HepG2 (cell line): ENCODE data around the gene IMP3. TPM values are rescaled to one million over a fixed set of nuclear protein-coding genes. Genes with fewer than 3 reads are reported as not detected.

Experiments used
- ATF1 ChIP-seq: IDR thresholded peaks from 2 replicates; pipeline ENCODE4 v1.6.1; 2016; ENCODE audit warnings: mild to moderate bottlenecking, control low read depth
- CREB1 ChIP-seq, 2 experiments: fragments of 450-650 bp in 1 of 2; IDR thresholded peaks; 2 replicates each; pipeline ENCODE4 v1.6.1; 2016 to 2017; ENCODE audit warnings: control low read depth in 1 of 2, mild to moderate bottlenecking in 1 of 2, missing compliant biosample characterization in 1 of 2, missing genetic modification characterization in 1 of 2
- KLF11 ChIP-seq: IDR thresholded peaks from 2 replicates; pipeline ENCODE4 v1.6.1; 2016; ENCODE audit warnings: missing compliant biosample characterization
- KLF6 ChIP-seq: IDR thresholded peaks from 2 replicates; pipeline ENCODE4 v1.8.0; 2016; ENCODE audit warnings: missing biosample characterization, missing genetic modification reagents
- NCOA1 ChIP-seq: sonication (generic); formaldehyde crosslinking; IDR thresholded peaks from 2 replicates; pipeline ENCODE4 v1.9.0; 2021; ENCODE audit warnings: missing genetic modification reagents
- NCOR1 ChIP-seq: fragments of 200-600 bp; sonication (generic); IDR thresholded peaks from 2 replicates; pipeline ENCODE4 v1.7.0; 2017; ENCODE audit warnings: antibody characterized with exemption, low read length, borderline replicate concordance
- SCMH1 ChIP-seq: sonication (generic); formaldehyde crosslinking; IDR thresholded peaks from 2 replicates; pipeline ENCODE4 v1.9.0; 2021; ENCODE audit warnings: missing genetic modification reagents, mild to moderate bottlenecking, borderline replicate concordance
- SMYD3 ChIP-seq: sonication (generic); formaldehyde crosslinking; IDR thresholded peaks from 2 replicates; pipeline ENCODE4 v1.8.1; 2023; ENCODE audit warnings: mild to moderate bottlenecking, missing genetic modification reagents
- TAF1 ChIP-seq: sonication (generic); formaldehyde crosslinking; IDR thresholded peaks from 2 replicates; pipeline ENCODE4 v1.4.0; 2020; ENCODE audit warnings: missing genetic modification reagents
- ZFP82 ChIP-seq: sonication (generic); formaldehyde crosslinking; IDR thresholded peaks from 2 replicates; pipeline ENCODE4 v1.5.1; 2020; ENCODE audit warnings: mild to moderate bottlenecking, missing genetic modification reagents, borderline replicate concordance
- ZNF614 ChIP-seq: IDR thresholded peaks from 2 replicates; pipeline ENCODE4 v1.6.1; 2018; ENCODE audit warnings: missing biosample characterization, missing genetic modification reagents, inconsistent platforms, borderline replicate concordance
- ZNF766 ChIP-seq: sonication (generic); formaldehyde crosslinking; IDR thresholded peaks from 2 replicates; pipeline ENCODE4 v1.5.0; 2020; ENCODE audit warnings: missing genetic modification reagents, borderline replicate concordance
- ZSCAN20 ChIP-seq: sonication (generic); formaldehyde crosslinking; IDR thresholded peaks from 2 replicates; pipeline ENCODE4 v1.4.0; 2020; ENCODE audit warnings: missing genetic modification reagents, mild to moderate bottlenecking, borderline replicate concordance
- polyA plus RNA-seq, 8 experiments: library from polyadenylated mRNA; depleted of rRNA in 3 of 8; stranded (reverse) in 7 of 8; unstranded in 1 of 8; fragments of >200 nt; fragmentation: Illumina TruSeq in 4 of 8; extraction: Trizol in 4 of 8; gene quantifications; 2 replicates each; pipeline versions ENCODE4 v1.2.1 to v1.2.3, GENCODE V29; 2011 to 2016; ENCODE audit warnings: low read depth in 4 of 8, missing spikeins in 1 of 8, mixed read lengths in 1 of 8; ENCODE audit not compliant: insufficient read depth in 1 of 8
- total RNA-seq, 5 experiments: library from RNA; depleted of rRNA; stranded (reverse); fragments of >200 nt; fragmentation: Illumina TruSeq; extraction: Trizol; gene quantifications; 2 replicates each; pipeline ENCODE4 v1.2.3, GENCODE V29; 2016; ENCODE audit warnings: low read depth in 1 of 5
- TF ChIP-seq, protein P1 (sequence below): sonication (generic); formaldehyde crosslinking; IDR thresholded peaks from 2 replicates; pipeline ENCODE4 v1.4.0; 2020; ENCODE audit warnings: mild to moderate bottlenecking, missing genetic modification reagents, borderline replicate concordance
- TF ChIP-seq, protein P2 (sequence below): sonication (generic); formaldehyde crosslinking; IDR thresholded peaks from 2 replicates; pipeline ENCODE4 v1.4.0; 2020; ENCODE audit warnings: mild to moderate bottlenecking, missing genetic modification reagents
- TF ChIP-seq, protein P3 (sequence below): sonication (generic); formaldehyde crosslinking; IDR thresholded peaks from 2 replicates; pipeline ENCODE4 v1.5.1; 2020; ENCODE audit warnings: missing genetic modification reagents, mild to moderate bottlenecking, borderline replicate concordance
- TF ChIP-seq, protein P4 (sequence below): sonication (generic); formaldehyde crosslinking; IDR thresholded peaks from 2 replicates; pipeline ENCODE4 v1.4.0; 2020; ENCODE audit warnings: missing genetic modification reagents
- TF ChIP-seq, protein P5 (sequence below): sonication (generic); formaldehyde crosslinking; IDR thresholded peaks from 2 replicates; pipeline ENCODE4 v1.4.0; 2020; ENCODE audit warnings: missing genetic modification reagents

The IMP3 gene
- total and polyA plus RNA-seq, 2 of the 13 experiments (the other 11 are each of a cell fraction or from before 2014, with no cell fraction given), result 38.3 to 143 TPM

DNA sequence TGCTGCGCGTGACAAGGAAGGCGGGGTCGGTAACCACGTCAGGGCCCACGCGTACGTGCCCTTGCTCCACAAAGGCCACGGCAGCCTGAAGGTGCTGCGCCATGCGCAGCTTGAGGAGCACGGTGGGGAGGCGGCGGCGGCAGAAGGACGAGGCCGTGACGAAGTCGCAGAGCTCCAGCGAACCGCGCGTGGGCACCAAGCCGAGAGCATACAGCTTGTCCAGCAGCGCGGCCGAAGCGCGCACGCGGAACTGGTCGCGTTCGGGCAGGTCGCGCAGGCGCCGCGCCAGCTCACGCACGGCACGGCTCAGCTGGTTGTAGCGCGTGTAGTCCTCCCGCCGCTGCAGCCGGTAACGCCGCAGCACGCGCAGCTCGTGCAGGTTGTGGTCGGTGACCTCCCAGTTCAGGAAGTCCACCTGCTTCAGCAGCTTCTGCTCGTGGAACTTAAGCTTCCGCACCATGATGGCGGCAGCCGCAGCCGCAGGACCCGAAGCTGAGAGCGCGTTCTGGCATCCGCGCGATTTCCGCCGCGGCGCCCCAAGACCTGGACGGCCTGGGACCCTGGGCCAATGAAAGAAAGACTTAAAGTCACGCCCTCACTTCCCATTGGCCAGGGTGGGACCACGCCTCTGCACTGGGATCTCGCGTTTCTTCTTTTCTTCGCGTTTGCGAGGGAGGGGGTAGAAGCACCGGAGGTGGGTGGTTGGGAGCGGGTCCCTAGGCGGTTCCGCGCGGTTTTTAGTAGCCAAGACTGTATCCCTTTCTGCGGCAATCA lies at the start of gene IMP3 (continued):
- TF ChIP-seq, protein P1, sequence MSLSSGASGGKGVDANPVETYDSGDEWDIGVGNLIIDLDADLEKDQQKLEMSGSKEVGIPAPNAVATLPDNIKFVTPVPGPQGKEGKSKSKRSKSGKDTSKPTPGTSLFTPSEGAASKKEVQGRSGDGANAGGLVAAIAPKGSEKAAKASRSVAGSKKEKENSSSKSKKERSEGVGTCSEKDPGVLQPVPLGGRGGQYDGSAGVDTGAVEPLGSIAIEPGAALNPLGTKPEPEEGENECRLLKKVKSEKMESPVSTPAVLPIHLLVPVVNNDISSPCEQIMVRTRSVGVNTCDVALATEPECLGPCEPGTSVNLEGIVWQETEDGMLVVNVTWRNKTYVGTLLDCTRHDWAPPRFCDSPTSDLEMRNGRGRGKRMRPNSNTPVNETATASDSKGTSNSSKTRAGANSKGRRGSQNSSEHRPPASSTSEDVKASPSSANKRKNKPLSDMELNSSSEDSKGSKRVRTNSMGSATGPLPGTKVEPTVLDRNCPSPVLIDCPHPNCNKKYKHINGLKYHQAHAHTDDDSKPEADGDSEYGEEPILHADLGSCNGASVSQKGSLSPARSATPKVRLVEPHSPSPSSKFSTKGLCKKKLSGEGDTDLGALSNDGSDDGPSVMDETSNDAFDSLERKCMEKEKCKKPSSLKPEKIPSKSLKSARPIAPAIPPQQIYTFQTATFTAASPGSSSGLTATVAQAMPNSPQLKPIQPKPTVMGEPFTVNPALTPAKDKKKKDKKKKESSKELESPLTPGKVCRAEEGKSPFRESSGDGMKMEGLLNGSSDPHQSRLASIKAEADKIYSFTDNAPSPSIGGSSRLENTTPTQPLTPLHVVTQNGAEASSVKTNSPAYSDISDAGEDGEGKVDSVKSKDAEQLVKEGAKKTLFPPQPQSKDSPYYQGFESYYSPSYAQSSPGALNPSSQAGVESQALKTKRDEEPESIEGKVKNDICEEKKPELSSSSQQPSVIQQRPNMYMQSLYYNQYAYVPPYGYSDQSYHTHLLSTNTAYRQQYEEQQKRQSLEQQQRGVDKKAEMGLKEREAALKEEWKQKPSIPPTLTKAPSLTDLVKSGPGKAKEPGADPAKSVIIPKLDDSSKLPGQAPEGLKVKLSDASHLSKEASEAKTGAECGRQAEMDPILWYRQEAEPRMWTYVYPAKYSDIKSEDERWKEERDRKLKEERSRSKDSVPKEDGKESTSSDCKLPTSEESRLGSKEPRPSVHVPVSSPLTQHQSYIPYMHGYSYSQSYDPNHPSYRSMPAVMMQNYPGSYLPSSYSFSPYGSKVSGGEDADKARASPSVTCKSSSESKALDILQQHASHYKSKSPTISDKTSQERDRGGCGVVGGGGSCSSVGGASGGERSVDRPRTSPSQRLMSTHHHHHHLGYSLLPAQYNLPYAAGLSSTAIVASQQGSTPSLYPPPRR (CRISPR knock-in tag), result peak; percentile 84
- TF ChIP-seq SMYD3 (CRISPR knock-in tag) (peak; percentile 97), ZSCAN20 (CRISPR knock-in tag) (no peak), ATF1 (CRISPR knock-in tag) (peak; percentile 57; the same call in 1 of the 2 replicates), NCOR1 (peak; percentile 42; the same call in 1 of the 2 replicates), ZNF766 (CRISPR knock-in tag) (peak; percentile 86; the same call in 1 of the 2 replicates), SCMH1 (CRISPR knock-in tag) (no peak), KLF6 (CRISPR knock-in tag) (peak; percentile 87), KLF11 (CRISPR knock-in tag) (peak; percentile 94; the same call in 1 of the 2 replicates), TAF1 (peak; percentile 99), ZNF614 (CRISPR knock-in tag) (peak; percentile 60; the same call in 1 of the 2 replicates), ZFP82 (CRISPR knock-in tag) (peak; percentile 87; the same call in 1 of the 2 replicates), CREB1 (IDR thresholded peaks at IDR 0.05) (peak; percentile 64), CREB1 (CRISPR knock-in tag; IDR thresholded peaks at IDR 0.05) (no peak; the same call in 1 of the 2 replicates), NCOA1 (CRISPR knock-in tag) (peak; percentile 87; the same call in 1 of the 2 replicates)
- TF ChIP-seq, protein P2, sequence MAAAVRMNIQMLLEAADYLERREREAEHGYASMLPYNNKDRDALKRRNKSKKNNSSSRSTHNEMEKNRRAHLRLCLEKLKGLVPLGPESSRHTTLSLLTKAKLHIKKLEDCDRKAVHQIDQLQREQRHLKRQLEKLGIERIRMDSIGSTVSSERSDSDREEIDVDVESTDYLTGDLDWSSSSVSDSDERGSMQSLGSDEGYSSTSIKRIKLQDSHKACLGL (CRISPR knock-in tag), result peak; percentile 92
- TF ChIP-seq, protein P3, sequence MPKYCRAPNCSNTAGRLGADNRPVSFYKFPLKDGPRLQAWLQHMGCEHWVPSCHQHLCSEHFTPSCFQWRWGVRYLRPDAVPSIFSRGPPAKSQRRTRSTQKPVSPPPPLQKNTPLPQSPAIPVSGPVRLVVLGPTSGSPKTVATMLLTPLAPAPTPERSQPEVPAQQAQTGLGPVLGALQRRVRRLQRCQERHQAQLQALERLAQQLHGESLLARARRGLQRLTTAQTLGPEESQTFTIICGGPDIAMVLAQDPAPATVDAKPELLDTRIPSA (CRISPR knock-in tag), result 0 out of 2 replicates have a peak, but pooled peaks have one; percentile 85
- TF ChIP-seq, protein P4, sequence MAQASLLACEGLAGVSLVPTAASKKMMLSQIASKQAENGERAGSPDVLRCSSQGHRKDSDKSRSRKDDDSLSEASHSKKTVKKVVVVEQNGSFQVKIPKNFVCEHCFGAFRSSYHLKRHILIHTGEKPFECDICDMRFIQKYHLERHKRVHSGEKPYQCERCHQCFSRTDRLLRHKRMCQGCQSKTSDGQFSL (CRISPR knock-in tag), result 0 out of 2 replicates have a peak, but pooled peaks have one; percentile 53
- TF ChIP-seq, protein P5, sequence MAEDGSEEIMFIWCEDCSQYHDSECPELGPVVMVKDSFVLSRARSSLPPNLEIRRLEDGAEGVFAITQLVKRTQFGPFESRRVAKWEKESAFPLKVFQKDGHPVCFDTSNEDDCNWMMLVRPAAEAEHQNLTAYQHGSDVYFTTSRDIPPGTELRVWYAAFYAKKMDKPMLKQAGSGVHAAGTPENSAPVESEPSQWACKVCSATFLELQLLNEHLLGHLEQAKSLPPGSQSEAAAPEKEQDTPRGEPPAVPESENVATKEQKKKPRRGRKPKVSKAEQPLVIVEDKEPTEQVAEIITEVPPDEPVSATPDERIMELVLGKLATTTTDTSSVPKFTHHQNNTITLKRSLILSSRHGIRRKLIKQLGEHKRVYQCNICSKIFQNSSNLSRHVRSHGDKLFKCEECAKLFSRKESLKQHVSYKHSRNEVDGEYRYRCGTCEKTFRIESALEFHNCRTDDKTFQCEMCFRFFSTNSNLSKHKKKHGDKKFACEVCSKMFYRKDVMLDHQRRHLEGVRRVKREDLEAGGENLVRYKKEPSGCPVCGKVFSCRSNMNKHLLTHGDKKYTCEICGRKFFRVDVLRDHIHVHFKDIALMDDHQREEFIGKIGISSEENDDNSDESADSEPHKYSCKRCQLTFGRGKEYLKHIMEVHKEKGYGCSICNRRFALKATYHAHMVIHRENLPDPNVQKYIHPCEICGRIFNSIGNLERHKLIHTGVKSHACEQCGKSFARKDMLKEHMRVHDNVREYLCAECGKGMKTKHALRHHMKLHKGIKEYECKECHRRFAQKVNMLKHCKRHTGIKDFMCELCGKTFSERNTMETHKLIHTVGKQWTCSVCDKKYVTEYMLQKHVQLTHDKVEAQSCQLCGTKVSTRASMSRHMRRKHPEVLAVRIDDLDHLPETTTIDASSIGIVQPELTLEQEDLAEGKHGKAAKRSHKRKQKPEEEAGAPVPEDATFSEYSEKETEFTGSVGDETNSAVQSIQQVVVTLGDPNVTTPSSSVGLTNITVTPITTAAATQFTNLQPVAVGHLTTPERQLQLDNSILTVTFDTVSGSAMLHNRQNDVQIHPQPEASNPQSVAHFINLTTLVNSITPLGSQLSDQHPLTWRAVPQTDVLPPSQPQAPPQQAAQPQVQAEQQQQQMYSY (CRISPR knock-in tag), result peak; percentile 58; the same call in 1 of the 2 replicates
